ENCODE measurements around the gene ZBTB16.

DNA sequence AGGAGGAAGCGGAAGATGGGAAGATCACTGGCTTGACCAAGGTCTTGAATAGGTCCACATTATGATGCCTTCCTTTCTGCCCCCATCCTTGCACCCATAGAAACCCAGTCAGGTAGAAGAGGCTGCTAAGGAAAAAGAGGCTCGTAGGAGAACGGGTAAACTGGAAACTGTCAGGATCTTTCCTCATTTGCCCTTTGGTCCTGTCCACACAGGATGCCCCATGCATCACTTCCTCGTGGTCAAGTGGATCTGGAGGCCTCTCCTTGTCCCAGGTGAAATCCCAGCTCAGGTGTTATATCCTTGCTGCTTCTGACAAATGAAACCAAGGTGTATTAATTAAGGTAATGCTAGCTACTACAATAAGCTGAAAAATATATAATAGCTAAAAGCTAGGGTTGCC, 8.0 kb upstream of the ZBTB16 start:
- TF ChIP-seq, protein P1, sequence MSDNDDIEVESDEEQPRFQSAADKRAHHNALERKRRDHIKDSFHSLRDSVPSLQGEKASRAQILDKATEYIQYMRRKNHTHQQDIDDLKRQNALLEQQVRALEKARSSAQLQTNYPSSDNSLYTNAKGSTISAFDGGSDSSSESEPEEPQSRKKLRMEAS (IDR thresholded peaks at IDR 0.05; ENCODE audit: low read depth, low read length): no peak
- TF ChIP-seq POLR2A (IDR thresholded peaks at IDR 0.05; ENCODE audit: extremely low read depth, insufficient read length): no peak

Data from NB4 (cell line).